Keratinocyte (primary cell): ENCODE data around the gene ROBO3.

ENCODE experiments used
- EZH2 ChIP-seq: IDR thresholded peaks from one replicate; pipeline ENCODE4 v1.6.1; 2012; ENCODE audit warnings: inconsistent platforms, mild to moderate bottlenecking, low read length, moderate library complexity
- TF ChIP-seq, protein P1 (sequence below), 3 experiments: IDR thresholded peaks in 1 of 3; conservative IDR thresholded peaks in 1 of 3; optimal IDR thresholded peaks in 1 of 3; 2 replicates in 2 of 3; 3 replicates in 1 of 3; pipeline versions ENCODE3 to v1.5.1; 2011; ENCODE audit warnings: low read length in 3 of 3, mild to moderate bottlenecking in 3 of 3, moderate library complexity in 2 of 3, control low read depth in 1 of 3, inconsistent platforms in 1 of 3; ENCODE audit not compliant: insufficient read depth in 2 of 3; ENCODE audit errors: extremely low read depth in 1 of 3

GRCh38 chr11:124841840-124842239, 23.4 kb upstream of the ROBO3 start:
- TF ChIP-seq, protein P1, sequence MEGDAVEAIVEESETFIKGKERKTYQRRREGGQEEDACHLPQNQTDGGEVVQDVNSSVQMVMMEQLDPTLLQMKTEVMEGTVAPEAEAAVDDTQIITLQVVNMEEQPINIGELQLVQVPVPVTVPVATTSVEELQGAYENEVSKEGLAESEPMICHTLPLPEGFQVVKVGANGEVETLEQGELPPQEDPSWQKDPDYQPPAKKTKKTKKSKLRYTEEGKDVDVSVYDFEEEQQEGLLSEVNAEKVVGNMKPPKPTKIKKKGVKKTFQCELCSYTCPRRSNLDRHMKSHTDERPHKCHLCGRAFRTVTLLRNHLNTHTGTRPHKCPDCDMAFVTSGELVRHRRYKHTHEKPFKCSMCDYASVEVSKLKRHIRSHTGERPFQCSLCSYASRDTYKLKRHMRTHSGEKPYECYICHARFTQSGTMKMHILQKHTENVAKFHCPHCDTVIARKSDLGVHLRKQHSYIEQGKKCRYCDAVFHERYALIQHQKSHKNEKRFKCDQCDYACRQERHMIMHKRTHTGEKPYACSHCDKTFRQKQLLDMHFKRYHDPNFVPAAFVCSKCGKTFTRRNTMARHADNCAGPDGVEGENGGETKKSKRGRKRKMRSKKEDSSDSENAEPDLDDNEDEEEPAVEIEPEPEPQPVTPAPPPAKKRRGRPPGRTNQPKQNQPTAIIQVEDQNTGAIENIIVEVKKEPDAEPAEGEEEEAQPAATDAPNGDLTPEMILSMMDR (optimal IDR thresholded peaks at IDR 0.05 in 1 of 3, IDR thresholded peaks at IDR 0.05 in 1 of 3, conservative IDR thresholded peaks at IDR 0.05 in 1 of 3; ENCODE audit: extremely low read depth in 1 of 3, insufficient read depth in 2 of 3, low read length in 3 of 3), result no peak
- TF ChIP-seq EZH2, result no peak
